SKM-1 (cell line): Measurements from ENCODE around the gene LAMTOR1.
A peak's percentile ranks its signal among the peaks of the same experiment; 100 is the strongest.

Source experiments
- DNase-seq: peaks from one replicate; lab custom pipeline; 2025; ENCODE audit not compliant: unreplicated experiment; lab: John Stamatoyannopoulos, UW

LAMTOR1 gene

DNA sequence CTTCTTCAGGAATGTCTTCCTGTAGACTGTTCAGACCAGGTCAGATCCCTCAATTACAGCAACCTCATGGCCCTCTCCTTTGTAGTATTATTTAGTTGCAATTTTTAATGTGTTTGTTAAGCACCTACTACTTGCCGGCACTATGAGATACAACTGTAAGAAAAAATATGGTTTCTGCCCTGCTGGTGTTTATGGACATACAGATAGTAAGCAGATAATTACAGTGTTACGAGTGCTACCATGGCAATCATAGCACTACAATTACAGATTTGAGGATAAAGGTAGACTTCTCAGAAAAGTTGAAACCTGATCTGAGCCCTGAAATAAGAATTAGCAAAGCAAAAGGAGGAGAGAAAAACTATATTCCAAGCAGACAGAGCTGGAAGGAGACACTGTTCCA, 19.7 kb downstream of the LAMTOR1 start:
- no peak for DNase-seq

GRCh38 chr11:72081821-72082453, 21.2 kb downstream of the LAMTOR1 start:
- no peak for DNase-seq

DNA sequence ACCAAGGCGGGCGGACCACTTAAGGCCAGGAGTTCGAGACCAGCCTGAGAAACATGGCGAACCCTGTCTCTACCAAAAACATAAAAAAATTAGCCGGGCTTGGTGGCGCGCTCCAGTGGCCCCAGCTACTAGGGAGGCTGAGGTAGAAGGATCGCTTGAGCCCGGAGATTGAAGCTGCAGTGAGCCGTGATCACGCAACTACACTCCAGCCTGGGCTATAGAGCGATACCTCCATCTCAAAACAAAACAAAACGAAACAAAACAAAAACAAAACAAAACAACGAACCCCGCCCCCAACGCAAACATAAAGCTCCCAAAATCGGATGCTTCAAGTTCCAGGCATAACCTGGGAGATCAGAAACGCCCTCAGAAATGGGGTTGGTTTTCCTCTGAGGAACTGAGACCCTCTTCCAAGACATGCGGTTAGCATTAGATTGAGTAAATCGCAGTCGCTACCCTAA, 21.9 kb downstream of the LAMTOR1 start:
- DNase-seq, result no peak

GRCh38 chr11:72080326-72081183, 22.5 kb downstream of the LAMTOR1 start, which contains the start of the genes LRRC51 and NUMA1:
Gene LRRC51 (plus strand): TSS chr11:72080850. CDS start chr11:72089084, 8,234 bp downstream.
Gene NUMA1 (minus strand): TSS chr11:72080542. CDS start chr11:72035943, 44,599 bp downstream.
- peak; percentile 99 for DNase-seq

- DNase-seq, result no peak
Measured at GRCh38 chr11:72079819-72080325, 23.2 kb downstream of the LAMTOR1 start.

DNA sequence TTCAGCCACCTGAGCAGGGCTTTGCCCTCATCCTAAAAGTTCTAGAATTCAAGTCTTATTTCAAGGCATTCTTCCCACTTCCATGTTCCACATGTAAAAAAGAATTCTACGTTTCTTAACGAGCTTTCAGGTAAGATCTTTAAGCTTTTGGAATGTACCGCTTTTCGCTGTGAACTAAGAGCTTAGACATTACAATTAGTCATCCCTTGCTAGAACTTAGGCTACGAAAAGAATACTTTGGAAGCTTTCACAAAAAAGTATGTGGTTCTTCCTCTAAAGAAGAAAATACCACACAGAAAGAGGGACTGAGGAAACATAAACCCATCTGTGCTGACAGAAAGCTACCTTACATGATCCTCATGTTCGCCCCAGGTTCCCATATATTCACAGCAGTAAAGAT, 24.6 kb downstream of the LAMTOR1 start:
- no peak for DNase-seq

- DNase-seq, result no peak
Measured at GRCh38 chr11:72075756-72076155, 27.3 kb downstream of the LAMTOR1 start.

DNA sequence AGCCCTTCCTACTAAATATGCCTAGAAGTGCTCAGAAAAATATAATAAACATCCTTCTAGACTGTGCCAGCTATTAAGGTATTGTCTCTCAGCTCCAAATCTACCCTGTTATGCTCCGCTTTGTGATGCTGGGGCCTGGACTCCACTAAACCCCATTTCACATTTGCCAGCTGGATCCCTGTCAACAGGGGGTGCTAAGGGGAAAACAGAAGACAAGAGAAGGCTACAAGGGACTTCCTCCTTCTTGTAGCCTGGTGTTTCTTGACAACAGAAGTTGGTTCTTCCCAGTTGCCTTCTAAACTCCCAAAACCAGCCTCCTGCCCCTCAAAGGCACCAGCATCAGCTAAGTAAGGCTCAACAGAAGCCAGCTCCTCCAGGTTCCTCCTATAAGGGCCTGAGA, 28.0 kb downstream of the LAMTOR1 start:
- peak; percentile 44 for DNase-seq

DNA sequence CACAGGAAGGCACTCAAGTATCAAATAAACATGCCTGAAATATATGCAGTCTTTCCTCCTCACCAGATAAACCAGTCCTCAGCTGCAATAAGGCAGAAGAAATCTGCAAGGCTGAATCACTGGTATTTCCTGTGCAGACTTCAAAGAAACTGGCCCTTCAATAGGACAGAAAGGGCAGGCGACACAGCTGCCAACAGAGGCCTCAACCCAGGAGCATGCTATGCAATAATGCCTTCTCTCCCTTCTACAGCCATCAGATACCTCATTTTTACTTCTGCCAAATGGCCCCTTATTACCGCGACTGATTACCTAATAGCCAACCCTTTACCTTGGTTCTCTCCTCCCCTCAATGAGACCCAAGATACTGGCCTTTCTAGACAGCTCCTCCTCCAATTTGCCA, 30.7 kb downstream of the LAMTOR1 start:
- DNase-seq, result no peak

DNA sequence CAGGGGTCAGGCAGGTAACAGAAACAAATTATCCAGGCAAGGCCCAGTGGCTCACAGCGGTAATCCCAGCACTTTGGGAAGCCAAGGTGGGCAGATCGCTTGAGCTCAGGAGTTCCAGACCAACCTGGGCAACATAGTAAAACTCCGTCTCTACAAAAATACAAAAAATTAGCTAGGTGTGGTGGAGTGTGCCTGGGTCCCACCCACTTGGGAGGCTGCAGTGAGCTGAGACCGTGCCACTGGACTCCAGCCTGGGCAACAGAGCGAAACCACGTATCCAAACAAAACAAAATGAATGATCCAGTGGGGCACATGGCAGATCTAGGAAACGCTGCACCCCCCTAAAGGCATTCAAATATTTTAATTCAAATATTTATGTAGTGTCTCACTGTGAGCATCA, 32.6 kb downstream of the LAMTOR1 start:
- no peak for DNase-seq

- DNase-seq, result peak; percentile 69
Measured at GRCh38 chr11:72069787-72070251, 33.3 kb downstream of the LAMTOR1 start.

GRCh38 chr11:72069200-72069599, 33.9 kb downstream of the LAMTOR1 start:
- no peak for DNase-seq

- DNase-seq, result no peak
Measured at GRCh38 chr11:72067676-72068075, 35.4 kb downstream of the LAMTOR1 start.

GRCh38 chr11:72067266-72067665, 35.8 kb downstream of the LAMTOR1 start:
- DNase-seq, result no peak

- DNase-seq, result no peak
Measured at GRCh38 chr11:72066855-72067254, 36.2 kb downstream of the LAMTOR1 start.

DNA sequence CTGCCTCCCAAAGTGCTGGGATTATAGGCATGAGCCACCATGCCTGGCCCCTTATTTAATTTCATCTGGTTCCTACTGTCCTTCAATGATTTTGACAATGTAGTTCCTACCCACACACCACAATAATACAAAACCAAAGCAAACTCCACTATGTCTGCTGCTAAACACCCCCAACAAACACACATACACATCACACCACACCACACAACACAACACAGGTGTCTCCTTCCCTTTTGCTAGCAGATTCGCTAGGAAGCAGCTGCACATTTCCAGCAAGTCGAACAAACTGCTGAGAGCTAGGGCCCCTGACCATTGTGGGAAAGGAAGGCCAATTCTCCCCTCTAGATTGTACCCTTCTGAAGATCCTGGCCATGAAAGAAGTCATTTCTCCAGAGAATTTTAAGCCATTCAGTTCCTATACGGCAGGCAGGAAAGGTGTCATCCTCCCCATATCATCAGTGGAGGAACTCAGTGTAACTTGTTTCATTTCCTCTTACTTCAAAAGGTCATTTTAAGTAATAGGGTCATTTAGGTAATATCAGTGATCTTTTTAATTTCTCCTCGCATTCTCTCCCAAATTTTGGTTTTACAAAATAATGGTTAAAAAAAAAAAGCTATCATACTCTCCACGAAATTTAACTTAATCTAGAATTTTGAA, 41.2 kb downstream of the LAMTOR1 start:
- DNase-seq, result no peak

DNA sequence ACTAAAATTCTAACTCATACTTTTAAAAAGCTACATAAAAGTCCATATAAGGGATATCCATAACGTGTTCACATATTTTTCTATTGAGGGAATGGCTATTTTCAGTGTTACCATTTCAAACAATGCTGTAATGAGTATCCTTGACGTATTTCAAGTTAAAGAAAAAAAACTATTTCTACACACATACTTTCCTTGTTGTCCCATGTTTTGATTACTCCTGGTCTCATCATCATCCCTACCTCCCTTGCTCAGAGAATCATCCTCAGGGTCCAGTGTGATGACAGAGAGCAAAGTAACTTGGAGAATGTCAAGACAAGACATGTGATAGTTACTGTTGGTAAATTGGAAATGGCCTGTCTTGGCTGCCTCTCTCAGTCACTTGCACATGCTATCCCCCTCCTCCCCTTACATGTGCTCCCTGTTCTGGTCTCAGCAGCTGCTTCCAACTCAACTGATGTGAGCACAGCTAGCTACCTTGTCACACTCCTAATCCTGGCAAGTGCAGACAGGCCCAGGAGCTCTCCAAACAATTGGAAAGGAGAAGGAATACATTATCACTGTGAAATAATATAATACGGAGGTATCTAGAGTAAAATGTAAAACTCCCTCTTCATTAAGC, 44.6 kb downstream of the LAMTOR1 start:
- no peak for DNase-seq

DNA sequence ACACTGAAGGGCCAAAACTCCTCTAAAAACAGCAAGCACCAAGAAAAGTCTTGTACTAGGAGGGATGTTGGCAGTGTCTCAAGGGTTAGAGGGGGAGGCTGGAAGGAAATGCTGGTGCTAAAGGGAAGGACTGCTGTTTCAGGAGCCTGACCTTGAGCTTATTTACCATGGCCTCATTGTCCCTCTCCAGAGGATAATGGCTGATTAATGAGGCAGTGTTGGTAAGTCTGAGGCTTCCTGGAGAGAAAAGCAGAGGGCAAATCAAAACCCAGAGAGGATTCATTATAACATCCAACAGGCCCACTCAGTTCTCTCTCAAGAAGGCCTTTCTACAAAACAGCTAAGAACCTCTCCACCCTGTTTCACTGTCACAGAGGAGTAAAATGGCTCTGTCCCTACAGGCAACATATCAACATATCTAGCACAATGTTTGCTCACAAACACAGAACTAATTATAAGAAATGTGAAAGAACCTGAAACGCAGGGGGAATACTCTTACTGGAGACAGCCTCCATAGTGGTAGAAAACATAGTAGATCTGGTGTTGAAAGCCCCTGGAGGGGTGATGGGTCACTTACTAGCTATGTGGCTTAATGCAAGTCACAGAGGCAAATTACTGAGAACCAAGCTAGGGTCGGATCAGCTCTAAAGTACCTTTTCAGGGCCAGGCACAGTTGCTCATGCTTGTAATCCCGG, 54.2 kb downstream of the LAMTOR1 start:
- no peak for DNase-seq
